Thyroid gland (tissue), 4 donors: ENCODE data around the gene PROB1.

Source experiments
- POLR2A ChIP-seq, 2 donors: fragments of 450-650 bp; IDR thresholded peaks; one replicate each; pipeline ENCODE4 v1.6.1; 2017; ENCODE audit warnings: antibody characterized with exemption in 2 of 2, mild to moderate bottlenecking in 2 of 2, moderate library complexity in 1 of 2
- TF ChIP-seq, protein P1 (sequence below), 6 experiments: fragments of 200-600 bp in 3 of 6; fragments of 450-650 bp in 3 of 6; sonication (generic) in 3 of 6; IDR thresholded peaks; one replicate each; pipeline ENCODE4 v1.5.1; 2016 to 2019; ENCODE audit warnings: antibody characterized with exemption in 6 of 6, mild to moderate bottlenecking in 2 of 6, inconsistent platforms in 1 of 6, moderate library complexity in 1 of 6

- TF ChIP-seq, protein P1, sequence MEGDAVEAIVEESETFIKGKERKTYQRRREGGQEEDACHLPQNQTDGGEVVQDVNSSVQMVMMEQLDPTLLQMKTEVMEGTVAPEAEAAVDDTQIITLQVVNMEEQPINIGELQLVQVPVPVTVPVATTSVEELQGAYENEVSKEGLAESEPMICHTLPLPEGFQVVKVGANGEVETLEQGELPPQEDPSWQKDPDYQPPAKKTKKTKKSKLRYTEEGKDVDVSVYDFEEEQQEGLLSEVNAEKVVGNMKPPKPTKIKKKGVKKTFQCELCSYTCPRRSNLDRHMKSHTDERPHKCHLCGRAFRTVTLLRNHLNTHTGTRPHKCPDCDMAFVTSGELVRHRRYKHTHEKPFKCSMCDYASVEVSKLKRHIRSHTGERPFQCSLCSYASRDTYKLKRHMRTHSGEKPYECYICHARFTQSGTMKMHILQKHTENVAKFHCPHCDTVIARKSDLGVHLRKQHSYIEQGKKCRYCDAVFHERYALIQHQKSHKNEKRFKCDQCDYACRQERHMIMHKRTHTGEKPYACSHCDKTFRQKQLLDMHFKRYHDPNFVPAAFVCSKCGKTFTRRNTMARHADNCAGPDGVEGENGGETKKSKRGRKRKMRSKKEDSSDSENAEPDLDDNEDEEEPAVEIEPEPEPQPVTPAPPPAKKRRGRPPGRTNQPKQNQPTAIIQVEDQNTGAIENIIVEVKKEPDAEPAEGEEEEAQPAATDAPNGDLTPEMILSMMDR (IDR thresholded peaks at IDR 0.05): no peak
- no peak for TF ChIP-seq POLR2A (IDR thresholded peaks at IDR 0.05)
Observed at GRCh38 chr5:139413963-139414362, 19.1 kb upstream of the PROB1 start.
